ENCODE measurements around the gene AMZ2. TPM values are rescaled to one million over a fixed set of nuclear protein-coding genes. Genes with fewer than 3 reads are reported as not detected.
A peak's percentile ranks its signal among the peaks of the same experiment; 100 is the strongest.

The AMZ2 gene
- total and polyA plus RNA-seq, 2 of the 8 experiments (the other 6 are each of a cell fraction or from before 2014, with no cell fraction given) = 49.5 to 71.0 TPM

DNA sequence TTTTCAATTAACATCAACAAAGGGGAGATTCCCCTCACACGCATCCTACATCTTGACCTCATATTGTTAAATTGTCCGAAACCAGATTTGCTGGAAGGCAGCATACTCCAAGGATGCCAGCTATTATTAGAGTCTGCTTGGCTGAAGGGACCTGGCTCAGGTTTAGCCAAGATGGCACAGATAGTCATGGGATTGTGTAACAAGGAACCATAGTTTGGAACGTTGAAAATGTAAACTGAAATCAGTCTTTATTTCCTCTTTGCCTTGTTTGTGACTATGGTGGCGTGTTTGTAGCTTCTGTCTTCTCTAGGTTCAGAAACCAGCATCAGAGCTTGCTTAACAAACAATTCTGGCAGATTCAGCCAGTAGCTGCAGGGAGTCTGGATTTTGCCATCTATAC lies 49.4 kb downstream of the AMZ2 start:
- Histone ChIP-seq H2BK5ac (ENCODE audit: low read depth, low read length) (no peak overlapping the region), H3K23ac (ENCODE audit: insufficient read length) (no peak overlapping the region), H2BK15ac (ENCODE audit: low read length) (peak overlapping the region; percentile 62; the same call in 1 of the 2 replicates), H3K4me1 (replicated peaks in 1 of 4; ENCODE audit: control insufficient read depth in 3 of 4, insufficient read depth in 4 of 4, low read length in 3 of 4) (peaks cover 17 to 36% (median 28%) of the 10 kb centered on the region in 4 experiments), H4K5ac (ENCODE audit: insufficient read length, low read depth, low read length) (no peak overlapping the region), H3K9me3 (ENCODE audit: insufficient read depth in 2 of 2, low read depth in 1 of 2, low read length in 1 of 2) (no peaks in the 10 kb centered on the region), H3K79me1 (ENCODE audit: low read depth, low read length) (no peaks in the 10 kb centered on the region), H4K20me1 (replicated peaks in 1 of 2; ENCODE audit: control insufficient read depth in 1 of 2, insufficient read depth in 2 of 2, low read length in 2 of 2) (no peaks in the 10 kb centered on the region), H3K9ac (replicated peaks in 1 of 4; ENCODE audit: extremely low read depth in 1 of 4, low read depth in 3 of 4, low read length in 3 of 4) (no peak overlapping the region), H2AK5ac (ENCODE audit: low read depth, low read length) (no peak overlapping the region), H3K4me2 (ENCODE audit: insufficient read depth in 1 of 2, low read depth in 2 of 2, low read length in 2 of 2) (no peak overlapping the region), H3K36me3 (ENCODE audit: control insufficient read depth in 2 of 4, insufficient read depth in 4 of 4, low read length in 3 of 4) (no peaks in the 10 kb centered on the region), H2BK12ac (ENCODE audit: low read depth, low read length) (no peak overlapping the region; the same call in 1 of the 2 replicates), H2BK120ac (replicated peaks; ENCODE audit: low read depth, low read length) (no peak overlapping the region), H4K8ac (ENCODE audit: extremely low read depth, insufficient read depth, low read length) (no peak overlapping the region), H3K18ac (ENCODE audit: extremely low read depth, low read length) (no peak overlapping the region), H3K14ac (ENCODE audit: insufficient read length) (no peak overlapping the region), H3K27ac (ENCODE audit: low read depth, low read length) (no peak overlapping the region), H3K23me2 (ENCODE audit: low read depth, low read length) (peaks cover 6% of the 10 kb centered on the region), H3K56ac (replicated peaks; ENCODE audit: insufficient read length, low read depth, low read length) (no peak overlapping the region), H3K79me2 (ENCODE audit: control insufficient read depth in 1 of 2, insufficient read depth in 2 of 2, low read length in 2 of 2) (no peaks in the 10 kb centered on the region), H2BK20ac (ENCODE audit: low read length) (no peak overlapping the region), H3K27me3 (replicated peaks in 1 of 4; ENCODE audit: control insufficient read depth in 3 of 4, extremely low read depth in 1 of 4, insufficient read depth in 3 of 4, low read length in 3 of 4) (peaks cover 0 to 4% (median 4%) of the 10 kb centered on the region in 4 experiments; a peak in 2 of 7 replicates), H3K4me3 (ENCODE audit: extremely low read depth in 1 of 4, insufficient read depth in 2 of 4, low read depth in 3 of 4, low read length in 4 of 4) (no peak overlapping the region), H4K91ac (replicated peaks; ENCODE audit: insufficient read length, low read length) (no peak overlapping the region), H2AFZ (ENCODE audit: low read length) (no peak overlapping the region), H3K4ac (replicated peaks; ENCODE audit: insufficient read length, low read depth, low read length) (no peak overlapping the region)
- DNase-seq (ENCODE audit: low read depth in 1 of 2, low spot score in 2 of 2) = no peak
- POLR2A ChIA-PET (ENCODE audit: partially characterized antibody) = interaction anchor here (1.2 to 1.4 kb wide), 2 partner anchors 10 to 12 kb away, joined by 3 to 4 read pairs; no protein-coding TSS in a partner anchor
- no peak for FAIRE-seq
- WGBS, 2 experiments (ENCODE audit: extremely low coverage in 1 of 2, insufficient coverage in 1 of 2, insufficient read length in 1 of 2, insufficient replicate concordance in 2 of 2, low coverage in 1 of 2, low lambda C conversion rate in 2 of 2, missing lambda C conversion rate in 1 of 2) = 86% methylated on average over 4 of the region's 4 CpGs; no CpG with 5 or more reads in 1 of the 2 experiments
- CTCF ChIA-PET (ENCODE audit: partially characterized antibody) = interaction anchor here (0.7 to 2.1 kb wide), 3 partner anchors 11 to 103 kb away, joined by 3 to 6 read pairs (median 3); no protein-coding TSS in a partner anchor
- TF ChIP-seq RBBP5 (IDR thresholded peaks at IDR 0.05; ENCODE audit: borderline replicate concordance, low read depth, low read length) (no peak), KDM5A (IDR thresholded peaks at IDR 0.05; ENCODE audit: low read length) (no peak), SAP30 (IDR thresholded peaks at IDR 0.05; ENCODE audit: insufficient read depth, insufficient replicate concordance, low read length) (no peak), PHF8 (conservative IDR thresholded peaks at IDR 0.05; ENCODE audit: low read depth, low read length) (no peak), CBX8 (IDR thresholded peaks at IDR 0.05; ENCODE audit: borderline replicate concordance, low read depth, low read length) (no peak), SP4 (IDR thresholded peaks at IDR 0.05; ENCODE audit: low read length) (no peak), POU5F1 (IDR thresholded peaks at IDR 0.05; ENCODE audit: low read depth, low read length) (no peak), SP1 (IDR thresholded peaks at IDR 0.05; ENCODE audit: low read depth, low read length) (no peak), CTBP2 (IDR thresholded peaks at IDR 0.05; ENCODE audit: borderline replicate concordance, insufficient read depth, insufficient read length, low read length) (no peak), CBX5 (IDR thresholded peaks at IDR 0.05; ENCODE audit: low read depth, low read length) (no peak), CHD2 (IDR thresholded peaks at IDR 0.05; ENCODE audit: low read length) (no peak), FOSL1 (IDR thresholded peaks at IDR 0.05; ENCODE audit: insufficient read depth, low read depth, low read length) (no peak), EP300 (IDR thresholded peaks at IDR 0.05; ENCODE audit: borderline replicate concordance in 1 of 2, low read depth in 2 of 2, low read length in 2 of 2) (no peak), KDM4A (IDR thresholded peaks at IDR 0.05; ENCODE audit: low read depth, low read length, severe bottlenecking) (no peak)

Data from H1 (cell line).